ENCODE data around the gene LYST. TPM values are rescaled to one million over a fixed set of nuclear protein-coding genes. Genes with fewer than 3 reads are reported as not detected.

Gene LYST
- total RNA-seq, 4 donors from 2014 or later, result 27.8 to 128 (median 41.3) TPM

DNA sequence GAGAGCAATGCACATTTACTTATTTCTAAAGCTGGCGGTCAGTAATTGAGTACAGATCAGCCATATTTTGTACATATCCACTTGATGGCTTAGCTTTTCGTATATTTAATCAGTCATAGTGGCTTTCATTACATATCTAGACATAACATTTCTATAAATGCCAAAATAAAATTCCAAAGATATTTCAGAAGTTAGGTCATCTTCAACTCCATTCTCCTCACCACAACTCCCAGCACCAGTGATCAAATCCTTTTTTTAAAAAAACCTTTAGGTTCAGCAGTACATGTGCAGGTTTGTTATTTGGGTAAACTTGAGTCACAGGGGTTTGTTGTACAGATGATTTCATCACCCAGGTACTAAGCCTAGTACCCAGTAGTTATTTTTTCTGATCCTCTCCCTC is 163.2 kb downstream of the LYST start:
- DNase-seq (ENCODE audit: low spot score) (no peak), ATAC-seq (ENCODE audit: low FRiP score) (no peak)
- no peak for TF ChIP-seq CTCF (IDR thresholded peaks at IDR 0.05)

DNA sequence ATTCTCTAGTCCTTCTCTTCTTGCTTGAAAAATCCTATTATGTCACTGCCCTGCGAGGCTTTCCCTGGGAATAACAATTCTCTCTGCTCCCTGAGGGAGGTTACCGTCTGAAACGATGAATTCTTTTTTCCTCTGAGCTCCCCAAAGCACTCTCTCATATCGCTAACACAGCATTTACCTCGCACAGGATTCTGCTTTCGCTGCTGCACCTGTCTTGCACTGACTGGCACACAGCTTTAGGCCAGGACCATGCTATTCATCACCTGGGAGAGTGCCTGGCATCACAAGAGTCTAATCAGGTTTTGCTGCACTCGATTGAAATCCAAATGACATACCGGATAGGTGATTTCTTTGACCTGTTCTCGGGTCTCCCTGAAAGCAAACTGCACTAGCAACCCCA is 164.3 kb downstream of the LYST start:
- TF ChIP-seq CTCF (IDR thresholded peaks at IDR 0.05), result no peak
- ATAC-seq (ENCODE audit: low FRiP score) (no peak), DNase-seq (ENCODE audit: low spot score) (no peak)

DNA sequence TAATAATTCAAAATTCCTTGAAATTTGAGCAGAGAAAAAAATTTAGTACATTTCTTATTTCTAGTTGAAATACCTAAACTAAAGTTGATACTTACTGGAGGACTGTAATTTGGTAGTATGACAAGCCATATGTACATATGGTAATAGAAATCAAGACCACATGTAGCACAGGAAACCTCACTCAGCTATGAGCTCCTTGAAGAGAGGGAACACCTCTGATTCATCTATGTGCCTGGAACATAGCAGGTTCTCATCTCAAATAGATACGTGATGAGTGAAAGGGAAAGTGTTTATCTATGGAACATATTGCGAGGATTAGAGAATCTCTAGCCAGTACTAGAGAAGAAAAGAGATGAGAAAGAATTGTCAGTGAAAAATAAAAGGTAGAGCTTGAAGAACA is 169.2 kb downstream of the LYST start:
- DNase-seq (ENCODE audit: low spot score) (no peak), ATAC-seq (ENCODE audit: low FRiP score) (no peak)
- TF ChIP-seq CTCF (IDR thresholded peaks at IDR 0.05), result no peak

- DNase-seq (ENCODE audit: low spot score), result no peak
- TF ChIP-seq CTCF (IDR thresholded peaks at IDR 0.05), result no peak
- no peak for ATAC-seq (ENCODE audit: low FRiP score)
Measured at GRCh38 chr1:235689356-235689755, 177.3 kb downstream of the LYST start.

GRCh38 chr1:235688096-235688495 is 178.6 kb downstream of the LYST start:
- ATAC-seq (ENCODE audit: low FRiP score), result no peak
- no peak for TF ChIP-seq CTCF (IDR thresholded peaks at IDR 0.05)

DNA sequence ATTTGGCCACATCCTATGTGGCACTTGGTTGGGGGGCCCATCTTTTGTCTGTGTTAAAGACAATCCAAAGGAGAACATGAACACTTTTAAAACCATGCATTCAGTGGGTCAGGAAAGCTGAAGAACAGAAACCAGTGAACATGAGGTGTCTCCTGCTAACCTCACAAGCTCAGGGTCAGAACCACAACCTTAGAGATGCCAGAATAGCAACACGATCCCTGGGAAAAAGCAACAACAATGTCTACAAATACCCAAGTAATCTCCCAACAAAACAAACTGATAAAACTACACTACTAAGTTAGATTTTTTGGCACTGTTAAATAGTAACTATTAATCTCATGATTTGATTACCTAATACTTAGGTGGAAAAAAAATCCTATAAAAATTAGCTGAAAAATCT is 183.1 kb downstream of the LYST start:
- no peak for DNase-seq (ENCODE audit: low spot score)
- no peak for ATAC-seq (ENCODE audit: low FRiP score)
- no peak for TF ChIP-seq CTCF (IDR thresholded peaks at IDR 0.05)

More at GRCh38 chr1:235688096-235688495, 178.6 kb downstream of the LYST start:
- no peak for DNase-seq (ENCODE audit: low spot score)

DNA sequence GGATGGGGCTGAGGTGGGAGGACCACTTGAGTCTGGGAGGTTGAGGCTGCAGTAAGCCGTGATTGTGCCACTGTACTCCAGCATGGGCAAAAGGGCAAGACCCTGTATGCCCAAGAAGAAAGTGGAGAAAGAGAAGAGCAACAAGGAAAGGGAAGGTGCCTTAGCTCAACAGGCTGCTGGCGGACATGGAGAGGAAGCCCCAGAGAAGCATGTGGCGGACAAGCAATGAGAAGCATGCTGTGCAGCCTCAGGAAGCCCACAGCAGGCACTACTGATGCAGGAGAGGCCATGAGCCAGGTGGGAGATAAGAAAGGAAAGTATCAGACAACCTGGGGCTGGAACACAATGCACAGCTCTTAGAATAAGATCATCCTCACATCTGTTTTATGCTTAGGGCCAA is 184.5 kb downstream of the LYST start:
- no peak for TF ChIP-seq CTCF (IDR thresholded peaks at IDR 0.05)
- no peak for ATAC-seq (ENCODE audit: low FRiP score)
- no peak for DNase-seq (ENCODE audit: low spot score)
